Fibroblast of peridontal ligament (primary cell): ENCODE data around the gene MARVELD1.
A peak's percentile ranks its signal among the peaks of the same experiment; 100 is the strongest.
"Not testable (repeated sequence)": the region's sequence is repeated elsewhere in the genome, so short reads cannot be mapped to it uniquely, and the experiment has no call there.

Experiments used
- DNase-seq: peaks from one replicate; pipeline ENCODE4 v3.0.0-alpha.2; 2010; ENCODE audit errors: extremely low read depth

MARVELD1 gene

GRCh38 chr10:97690133-97690532 is 23.4 kb upstream of the MARVELD1 start:
- no peak for DNase-seq

GRCh38 chr10:97698072-97698655 is 15.4 kb upstream of the MARVELD1 start:
- DNase-seq = not testable (repeated sequence)

- peak; percentile 89 for DNase-seq
Measured at GRCh38 chr10:97701438-97702069, 12.0 kb upstream of the MARVELD1 start.

GRCh38 chr10:97703398-97704067 is 10.0 kb upstream of the MARVELD1 start:
- no peak for DNase-seq

- no peak for DNase-seq
Measured at GRCh38 chr10:97704341-97704740, 9.2 kb upstream of the MARVELD1 start.

- DNase-seq = no peak
Measured at GRCh38 chr10:97705006-97705670, 8.4 kb upstream of the MARVELD1 start.

GRCh38 chr10:97707134-97707861 is 6.2 kb upstream of the MARVELD1 start:
- no peak for DNase-seq

- DNase-seq = no peak
Measured at GRCh38 chr10:97708167-97708566, 5.4 kb upstream of the MARVELD1 start.

GRCh38 chr10:97708976-97709946 is 4.3 kb upstream of the MARVELD1 start:
- DNase-seq = peak; percentile 95

GRCh38 chr10:97711640-97712572 is 1.6 kb upstream of the MARVELD1 start:
- no peak for DNase-seq

- DNase-seq = peak; percentile 64
Measured at GRCh38 chr10:97713826-97714400, 383 bp downstream of the MARVELD1 start.

GRCh38 chr10:97714401-97715258 is 1.1 kb downstream of the MARVELD1 start:
- DNase-seq = peak; percentile 83

GRCh38 chr10:97715259-97715874 is 1.8 kb downstream of the MARVELD1 start:
- DNase-seq = no peak

- DNase-seq = no peak
Measured at GRCh38 chr10:97717627-97718026, 4.1 kb downstream of the MARVELD1 start.

- DNase-seq = no peak
Measured at GRCh38 chr10:97718178-97718577, 4.6 kb downstream of the MARVELD1 start.

- DNase-seq = peak; percentile 25
Measured at GRCh38 chr10:97718659-97719142, 5.2 kb downstream of the MARVELD1 start.

- DNase-seq = no peak
Measured at GRCh38 chr10:97719602-97720001, 6.1 kb downstream of the MARVELD1 start.
